Upper lobe of right lung (tissue), 1 donor: ENCODE results near the gene YBX2. TPM values are rescaled to one million over a fixed set of nuclear protein-coding genes. Genes with fewer than 3 reads are reported as not detected.
"Not testable (repeated sequence)": the region's sequence is repeated elsewhere in the genome, so short reads cannot be mapped to it uniquely, and the experiment has no call there.

Experiments used
- ATAC-seq: fragments of 200-7000 bp; cut with Tn5 transposase; one replicate; pipeline ENCODE4 v1.9.1; 2020; ENCODE audit warnings: mild to moderate bottlenecking, moderate library complexity
- DNase-seq: peaks from one replicate; pipeline ENCODE4 v3.0.0-alpha.2; 2020
- H3K27ac ChIP-seq: fragments of 200-600 bp; one replicate; pipeline ENCODE4 v1.8.0; 2022
- H3K27me3 ChIP-seq: fragments of 200-600 bp; one replicate; pipeline ENCODE4 v1.8.0; 2022; ENCODE audit warnings: mild to moderate bottlenecking
- H3K36me3 ChIP-seq: fragments of 200-600 bp; one replicate; pipeline ENCODE4 v1.8.0; 2022
- H3K4me1 ChIP-seq: fragments of 200-600 bp; one replicate; pipeline ENCODE4 v1.8.0; 2022
- H3K4me3 ChIP-seq: fragments of 200-600 bp; one replicate; pipeline ENCODE4 v1.8.0; 2022; ENCODE audit warnings: mild to moderate bottlenecking
- H3K9me3 ChIP-seq: fragments of 200-600 bp; one replicate; pipeline ENCODE4 v1.8.0; 2022
- CTCF ChIP-seq: fragments of 200-600 bp; IDR thresholded peaks from one replicate; pipeline ENCODE4 v1.8.0; 2022; ENCODE audit warnings: antibody characterized with exemption
- intact Hi-C: fragments of 100-400 bp; cut with DNase I; formaldehyde crosslinking; loops from one replicate; pipeline ENCODE4 v1.11.0; 2022
- total RNA-seq: library from RNA; stranded (reverse); fragmentation: NEBNext Ultra II Directional; extraction: Animal tissue kit (Norgen Biotek cat#: 25700); gene quantifications from one replicate; pipeline ENCODE4 v1.2.1, GENCODE V29; 2021
- donor health status: DM: no; HTN: yes; CAD: no; lungs with severe emphysema.

YBX2 gene
- total RNA-seq, 1 donor from 2014 or later = not detected

- intact Hi-C loops = no loop called here
Measured at GRCh38 chr17:7250695-7251627, 43.5 kb downstream of the YBX2 start.

GRCh38 chr17:7249830-7250229 lies 44.6 kb downstream of the YBX2 start:
- intact Hi-C loops = no loop called here
- DNase-seq (no peak), ATAC-seq (no peak)
- Histone ChIP-seq H3K36me3 (peaks cover 32% of the 10 kb centered on the region), H3K27ac (peak overlapping the region; percentile 99), H3K4me3 (peak overlapping the region; percentile 91), H3K27me3 (no peaks in the 10 kb centered on the region), H3K9me3 (no peaks in the 10 kb centered on the region), H3K4me1 (peaks cover 32% of the 10 kb centered on the region)
- TF ChIP-seq CTCF = no peak

More at GRCh38 chr17:7250695-7251627, 43.5 kb downstream of the YBX2 start:
- Histone ChIP-seq H3K4me1 (peaks cover 32% of the 10 kb centered on the region), H3K27me3 (no peaks in the 10 kb centered on the region), H3K9me3 (no peaks in the 10 kb centered on the region), H3K4me3 (peak overlapping the region; percentile 91), H3K27ac (peak overlapping the region; percentile 99), H3K36me3 (peaks cover 32% of the 10 kb centered on the region)
- DNase-seq (no peak), ATAC-seq (no peak)
- no peak for TF ChIP-seq CTCF

- intact Hi-C loops = no loop called here
- Histone ChIP-seq H3K27me3 (no peaks in the 10 kb centered on the region), H3K36me3 (peaks cover 32% of the 10 kb centered on the region), H3K4me1 (peaks cover 32% of the 10 kb centered on the region), H3K9me3 (no peaks in the 10 kb centered on the region), H3K27ac (no peak overlapping the region), H3K4me3 (no peak overlapping the region)
- DNase-seq (no peak), ATAC-seq (no peak)
- TF ChIP-seq CTCF = no peak
Measured at GRCh38 chr17:7249214-7249613, 45.2 kb downstream of the YBX2 start.

GRCh38 chr17:7248796-7249195 lies 45.6 kb downstream of the YBX2 start:
- no peak for TF ChIP-seq CTCF
- H3K4me1 ChIP-seq = peaks cover 33% of the 10 kb centered on the region
- no peaks in the 10 kb centered on the region for H3K27me3 ChIP-seq
- H3K4me3 ChIP-seq = no peak overlapping the region
- ATAC-seq = no peak
- intact Hi-C loops = no loop called here
- no peak overlapping the region for H3K27ac ChIP-seq
- H3K36me3 ChIP-seq = peaks cover 33% of the 10 kb centered on the region
- H3K9me3 ChIP-seq = no peaks in the 10 kb centered on the region
- DNase-seq = no peak

- no peaks in the 10 kb centered on the region for H3K27me3 ChIP-seq
- no peak for TF ChIP-seq CTCF
- H3K4me3 ChIP-seq = no peak overlapping the region
- no peak overlapping the region for H3K27ac ChIP-seq
- no peaks in the 10 kb centered on the region for H3K9me3 ChIP-seq
- H3K36me3 ChIP-seq = peaks cover 38% of the 10 kb centered on the region
- DNase-seq (no peak), ATAC-seq (no peak)
- intact Hi-C loops = no loop called here
- H3K4me1 ChIP-seq = peaks cover 32% of the 10 kb centered on the region
Measured at GRCh38 chr17:7246779-7247178, 47.7 kb downstream of the YBX2 start.

GRCh38 chr17:7243838-7244237 lies 50.6 kb downstream of the YBX2 start:
- DNase-seq, H3K27me3 ChIP-seq, ATAC-seq, H3K9me3 ChIP-seq, intact Hi-C loops: not testable (repeated sequence)
- H3K36me3 ChIP-seq = peaks cover 54% of the 10 kb centered on the region
- peak overlapping the region; percentile 97 for H3K27ac ChIP-seq
- H3K4me1 ChIP-seq = peaks cover 29% of the 10 kb centered on the region
- peak overlapping the region; percentile 99 for H3K4me3 ChIP-seq
